ENCODE results near the gene CHST11.

DNA sequence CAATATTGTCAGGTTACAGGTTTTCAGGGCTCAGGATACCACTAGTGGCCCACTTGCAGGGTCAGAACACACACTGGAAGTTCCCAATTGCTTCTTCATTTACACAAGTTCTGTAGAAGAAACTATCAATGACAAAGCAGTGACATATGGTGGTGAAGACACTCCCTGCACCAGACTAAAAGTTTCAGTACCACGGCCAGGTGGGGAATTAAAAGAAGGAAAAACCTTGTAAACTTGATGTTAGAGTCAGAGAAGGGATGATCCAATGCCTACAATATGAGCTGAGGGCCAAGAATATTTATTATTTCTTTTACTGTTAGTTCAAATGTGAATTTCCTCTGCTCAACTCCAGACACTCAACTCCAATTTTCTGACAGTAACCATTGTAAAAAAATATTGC, 31.8 kb upstream of the CHST11 start:
- TF ChIP-seq SUZ12 (IDR thresholded peaks at IDR 0.05; ENCODE audit: extremely low read depth, insufficient read depth, insufficient read length) (no peak), ZNF274 (IDR thresholded peaks at IDR 0.05; ENCODE audit: low read depth, low read length) (no peak), YY1 (IDR thresholded peaks at IDR 0.05; ENCODE audit: insufficient read depth, insufficient read length) (no peak)

Measured in NT2/D1 (cell line).